ENCODE measurements around the gene LRRFIP2.

GRCh38 chr3:37094636-37095035 is 79.7 kb downstream of the LRRFIP2 start:
- no peak for TF ChIP-seq CTCF (IDR thresholded peaks at IDR 0.05)
- no peak for TF ChIP-seq POLR2A (IDR thresholded peaks at IDR 0.05)

Measured in lower leg skin (tissue), 3 donors.